NCI-H2081 treated with DMSO at 0.1 percent for 48 hours (cell line): Measurements from ENCODE around the gene EEF1AKMT2.
"Not testable (repeated sequence)": the region's sequence is repeated elsewhere in the genome, so short reads cannot be mapped to it uniquely, and the experiment has no call there.

Experiments used
- DNase-seq: peaks from one replicate; lab custom pipeline; 2025; lab: John Stamatoyannopoulos, UW

Gene EEF1AKMT2

DNA sequence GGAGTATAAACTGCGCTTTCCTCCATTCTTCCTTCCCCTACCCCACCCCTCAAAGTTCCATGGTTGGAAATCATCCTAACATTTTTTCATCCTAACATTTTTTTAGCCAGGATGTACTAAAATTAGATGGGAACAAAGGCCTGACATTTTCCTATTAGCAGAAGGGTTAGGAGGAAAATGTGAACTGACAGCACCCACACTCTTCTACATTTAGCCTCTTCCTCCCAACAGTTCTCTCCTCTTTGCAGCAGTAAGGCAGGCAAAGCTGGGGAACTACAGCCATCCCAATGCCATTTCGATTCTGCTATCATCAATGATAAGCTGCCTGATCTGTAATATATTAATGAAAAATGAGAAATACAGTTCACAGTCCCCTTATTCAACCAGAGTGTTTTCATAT is 36.1 kb downstream of the EEF1AKMT2 start:
- DNase-seq, result no peak

DNA sequence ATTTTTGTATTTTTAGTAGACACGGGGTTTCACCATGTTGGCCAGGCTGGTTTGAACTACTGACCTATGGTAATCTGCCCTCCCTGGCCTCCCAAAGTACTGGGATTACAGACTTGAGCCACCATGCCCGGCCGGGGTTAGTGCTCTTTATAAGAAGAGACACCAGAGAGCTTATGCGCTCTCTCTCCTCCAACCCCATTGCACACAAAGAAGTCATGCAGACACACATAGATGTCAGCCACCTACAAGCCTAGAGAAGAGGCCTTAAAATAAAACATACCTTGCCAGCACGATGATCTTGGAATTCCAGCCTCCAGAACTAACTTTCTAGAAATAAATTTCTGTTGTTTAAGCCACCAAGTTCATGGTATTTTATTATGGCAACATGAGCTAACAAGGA is 37.5 kb downstream of the EEF1AKMT2 start:
- no peak for DNase-seq

DNA sequence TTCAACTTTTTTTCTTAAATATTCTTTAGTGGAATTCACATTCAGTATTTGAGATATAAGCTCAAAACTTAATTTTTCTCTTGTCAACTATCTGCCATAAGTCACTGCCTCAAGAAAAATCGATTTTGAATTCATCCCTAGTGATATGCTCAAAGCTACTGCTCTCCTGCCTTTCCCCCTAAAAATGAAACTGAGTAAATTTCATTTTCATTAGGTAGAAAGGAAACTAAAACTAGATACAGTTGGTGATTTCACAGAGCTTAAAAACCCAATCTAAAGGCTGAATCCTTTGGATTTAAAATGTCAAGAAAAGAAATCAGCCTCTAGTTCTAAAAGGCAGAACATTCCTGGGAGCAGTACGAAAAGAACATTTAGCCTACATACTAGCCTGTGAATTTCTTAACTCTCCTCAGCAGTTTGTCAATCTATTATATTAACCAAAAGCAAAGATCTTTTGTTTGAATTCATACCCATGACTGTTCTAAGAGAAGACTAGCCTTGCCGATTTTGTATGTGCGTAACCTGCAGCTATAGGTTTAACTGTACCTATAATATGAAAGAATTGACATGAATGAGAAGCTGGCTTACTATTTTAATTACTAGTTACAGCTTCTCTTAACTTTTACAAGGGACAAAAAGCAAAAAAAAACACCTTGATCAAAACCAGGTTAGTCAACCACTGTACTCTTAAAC is 42.6 kb downstream of the EEF1AKMT2 start:
- DNase-seq, result no peak

DNA sequence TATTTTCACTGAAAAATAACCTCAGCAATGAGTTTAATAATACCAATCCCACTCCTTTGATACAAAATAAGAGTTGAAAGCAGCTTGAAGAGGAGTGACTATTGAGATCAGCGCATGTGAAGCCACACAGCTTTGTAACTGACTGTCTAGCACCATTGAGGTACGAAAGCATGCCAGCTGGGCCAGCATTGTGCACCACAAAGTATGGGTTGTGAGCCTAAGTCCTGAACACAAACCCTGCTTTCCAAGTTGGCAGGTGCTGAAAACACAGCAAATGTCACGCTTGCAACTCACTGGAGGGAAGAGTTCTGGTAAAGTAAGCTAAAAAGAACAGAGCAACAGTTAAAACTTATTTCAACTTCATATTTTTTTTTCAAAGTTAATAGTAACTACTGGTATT is 43.5 kb downstream of the EEF1AKMT2 start:
- no peak for DNase-seq

DNA sequence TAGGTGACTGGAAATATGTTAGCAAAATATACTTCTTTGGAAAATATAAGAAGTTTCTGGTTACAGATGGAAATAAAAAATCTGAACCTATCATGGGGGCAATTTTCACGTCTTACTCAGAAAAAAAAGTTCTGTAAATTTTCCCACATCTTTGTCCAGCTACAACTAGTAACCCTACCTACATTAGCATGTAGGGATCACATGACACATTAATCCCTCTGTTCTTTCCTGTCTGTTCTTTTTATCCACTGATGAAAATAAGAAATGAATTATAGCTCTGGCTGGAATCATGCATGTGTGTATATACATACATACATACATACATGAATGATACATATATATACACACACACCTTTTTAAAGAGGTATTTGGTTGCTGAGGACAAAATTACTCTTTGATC is 43.9 kb downstream of the EEF1AKMT2 start:
- no peak for DNase-seq

DNA sequence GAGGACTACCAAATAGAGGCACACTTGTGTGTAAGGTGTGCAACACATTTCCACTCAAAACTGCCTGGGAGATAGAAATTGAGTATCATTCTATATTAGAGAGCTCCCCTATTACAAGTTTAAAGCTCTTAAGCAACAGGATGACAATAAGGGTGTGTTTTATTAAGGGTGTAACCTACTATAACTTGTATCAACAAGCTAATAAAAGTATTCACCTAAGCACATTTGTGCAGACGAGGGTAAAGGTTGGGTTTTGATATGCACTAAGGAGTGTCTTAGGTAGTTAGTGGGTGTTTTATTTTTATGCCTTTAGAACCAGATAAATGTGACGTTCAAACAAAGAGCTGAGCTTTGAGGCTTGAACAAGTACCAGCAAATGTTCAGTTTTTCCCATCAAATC is 44.7 kb downstream of the EEF1AKMT2 start:
- DNase-seq, result no peak

DNA sequence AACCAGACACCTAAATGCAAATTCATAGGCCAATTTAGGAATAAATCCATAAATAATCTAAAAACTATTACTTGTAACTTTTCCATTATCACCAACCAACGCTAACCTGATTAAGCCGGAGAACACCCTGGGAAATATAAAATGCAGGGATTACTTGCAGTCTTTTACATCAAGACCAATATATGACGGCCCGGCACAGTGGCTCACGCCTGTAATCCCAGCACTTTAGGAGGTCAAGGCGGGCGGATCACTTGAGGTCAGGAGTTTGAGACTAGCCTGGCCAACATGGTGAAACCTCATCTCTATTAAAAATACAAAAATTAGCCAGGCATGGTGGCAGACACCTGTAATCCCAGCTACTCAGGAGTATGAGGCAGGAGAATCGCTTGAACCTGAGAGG is 45.2 kb downstream of the EEF1AKMT2 start:
- DNase-seq, result not testable (repeated sequence)

DNA sequence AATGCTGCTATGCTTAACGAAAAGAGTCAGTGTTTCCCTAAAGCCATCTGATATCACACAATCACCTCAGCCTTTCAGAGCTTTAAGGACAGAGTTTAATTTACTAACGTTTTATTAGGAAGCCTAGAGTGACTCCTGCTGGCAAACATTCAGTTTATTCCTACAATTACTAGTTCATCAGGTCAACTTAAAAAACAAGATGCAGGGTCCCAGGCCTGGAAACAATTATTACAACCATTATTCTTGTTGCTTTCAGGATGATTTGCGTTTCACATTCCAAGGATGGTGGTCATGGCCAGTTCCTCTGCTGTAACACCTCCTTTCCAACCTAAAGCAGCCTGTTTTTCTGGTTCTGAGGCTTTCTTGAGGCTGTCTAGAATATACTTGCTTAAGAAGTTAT is 46.0 kb downstream of the EEF1AKMT2 start:
- no peak for DNase-seq

DNA sequence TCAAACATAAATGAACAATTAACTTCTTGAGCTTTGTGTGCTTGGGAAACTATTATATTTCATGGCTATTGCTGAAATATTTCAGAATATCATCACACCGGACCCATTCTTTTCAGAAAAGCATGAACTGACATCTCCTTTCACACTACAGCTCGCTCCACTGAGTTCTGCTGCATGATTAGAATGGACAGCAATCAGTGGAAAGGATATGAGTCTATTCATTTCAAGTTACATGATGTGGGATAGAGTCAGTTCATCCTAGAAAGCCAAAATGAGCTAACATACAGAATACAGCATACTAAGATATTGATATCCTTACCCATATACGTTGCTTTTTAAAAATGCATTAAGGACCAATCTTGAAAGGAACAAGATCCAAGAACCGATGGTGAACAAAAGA is 46.4 kb downstream of the EEF1AKMT2 start:
- no peak for DNase-seq

DNA sequence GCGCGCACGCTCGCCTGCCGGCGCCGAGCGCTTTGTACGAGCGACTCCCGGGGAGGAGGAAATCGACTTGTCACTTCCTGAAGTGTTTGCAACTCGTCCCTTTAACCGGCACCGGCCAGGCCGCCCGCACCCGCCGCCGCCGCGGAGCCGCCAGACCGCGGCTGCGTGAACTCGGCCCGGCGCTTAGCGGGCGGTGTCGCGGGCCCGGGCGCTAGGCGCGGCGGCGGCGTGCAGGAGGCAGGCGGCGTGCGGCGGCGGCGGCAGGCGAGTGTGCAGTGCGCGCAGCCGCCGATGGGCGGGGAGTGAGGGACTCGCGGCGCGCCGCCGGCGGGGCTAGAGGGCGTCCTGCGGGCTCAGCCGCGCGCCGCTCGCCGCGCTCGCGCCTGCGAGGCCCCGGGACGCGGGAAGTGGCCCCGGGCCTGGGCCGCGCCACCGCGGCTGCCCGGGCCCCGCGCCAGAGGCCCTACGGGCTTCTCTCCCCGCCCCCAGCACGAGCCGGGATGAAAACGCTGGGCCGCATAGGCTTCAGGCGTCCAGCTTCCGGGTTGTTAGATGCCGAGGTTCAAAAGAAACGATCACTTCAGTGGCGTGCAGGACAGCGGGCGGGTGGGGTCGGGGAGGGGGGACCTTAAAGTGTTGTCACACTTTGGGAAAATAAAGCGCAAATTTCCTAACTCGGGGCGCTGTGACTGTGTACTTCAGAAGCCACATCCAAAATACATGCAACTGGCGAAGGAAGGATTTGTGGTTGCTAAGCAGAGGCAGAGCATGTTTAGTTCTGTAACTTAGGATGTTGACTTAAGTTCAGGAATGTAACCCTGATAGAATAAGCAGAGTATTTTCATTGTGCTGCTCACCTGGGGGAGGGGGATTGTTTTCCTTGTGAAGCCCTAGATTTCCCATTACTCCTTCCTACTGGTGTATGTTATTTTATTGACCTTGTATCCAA is 47.3 kb downstream of the EEF1AKMT2 start, which contains the start of gene FAM53B:
Gene FAM53B (minus strand): TSS at position 277 of the 949 bp plus-strand sequence. CDS start 37,665 bp downstream, outside the sequence.
- DNase-seq, result no peak

DNA sequence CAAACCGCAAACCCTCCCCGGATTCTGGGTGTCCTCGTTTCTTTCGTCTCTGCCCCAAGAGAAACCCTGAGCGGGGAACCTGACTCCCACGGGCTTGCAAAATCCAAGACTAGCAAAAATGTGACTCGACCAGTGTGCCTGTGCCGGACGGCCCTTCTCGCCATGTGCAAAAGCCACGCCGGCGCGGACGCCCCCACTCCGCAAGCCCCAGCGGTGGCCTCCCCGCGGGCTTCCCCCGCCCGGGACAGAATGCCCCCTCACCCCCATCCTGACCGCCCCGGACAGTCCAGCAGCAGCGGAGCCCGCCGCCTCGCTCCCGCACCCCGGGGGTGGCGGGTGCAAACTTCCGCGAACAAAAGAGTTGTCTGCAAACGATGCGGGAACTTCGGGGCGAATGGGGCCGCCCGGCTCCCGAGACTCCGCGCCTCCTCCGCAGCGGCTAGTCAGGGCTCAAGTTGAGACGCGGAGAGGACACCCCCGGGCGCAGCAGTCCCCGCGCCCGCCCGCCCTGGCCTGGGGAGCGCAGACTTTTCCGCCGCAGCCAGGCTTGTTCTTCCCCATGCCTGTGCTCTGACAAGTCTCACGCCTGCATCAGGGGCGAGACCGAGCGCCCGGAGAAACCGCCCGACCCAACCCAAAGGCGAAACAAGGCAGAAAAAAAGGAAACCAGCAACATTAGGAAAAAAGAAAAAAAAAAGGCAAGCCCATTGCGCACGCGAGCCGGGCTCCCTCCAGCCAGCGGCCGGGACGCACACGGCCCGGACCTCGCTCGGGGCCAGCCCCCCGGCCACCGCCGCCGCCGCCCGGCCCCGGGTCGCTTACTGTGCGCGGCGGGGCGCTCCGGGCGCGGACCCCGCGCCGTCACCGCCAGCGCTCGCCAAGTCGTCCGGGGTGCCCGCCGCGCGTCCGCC is 48.2 kb downstream of the EEF1AKMT2 start:
- no peak for DNase-seq

DNA sequence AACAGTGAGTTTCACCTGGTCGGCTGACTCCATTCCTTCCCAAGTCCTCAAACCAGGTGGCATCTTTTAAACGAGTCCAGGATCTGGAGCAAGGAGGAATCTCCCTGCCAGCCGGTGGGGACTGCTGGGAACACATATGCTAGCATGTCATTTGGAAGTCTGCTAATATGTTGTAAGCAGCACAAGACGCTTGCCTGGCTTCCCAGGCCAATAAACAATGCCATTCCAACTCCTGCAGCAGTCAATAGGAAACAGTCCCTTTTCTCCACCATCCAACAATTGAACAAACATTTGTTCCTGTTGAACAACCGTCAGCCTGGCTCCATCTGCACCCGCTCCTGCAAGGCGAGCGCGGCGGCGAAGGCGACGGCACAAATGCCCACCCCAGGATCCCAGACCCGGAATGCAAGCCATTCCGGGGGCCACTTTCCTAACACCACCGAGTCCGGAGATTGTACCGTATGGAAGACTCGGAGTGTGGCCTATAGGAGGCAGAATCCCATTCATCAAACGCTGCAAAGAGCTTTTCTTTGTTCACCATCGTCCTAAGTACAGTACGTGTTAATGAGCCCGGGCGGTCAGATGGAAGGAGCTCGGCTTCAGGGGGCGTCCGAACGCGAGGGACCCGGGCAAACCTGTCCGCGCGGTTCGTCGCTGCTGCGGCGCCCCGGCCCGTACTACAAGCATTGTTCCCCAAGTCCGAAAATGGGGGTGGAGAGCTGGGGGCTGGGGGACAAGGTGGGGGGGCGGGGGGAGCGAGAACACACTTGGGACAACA is 49.1 kb downstream of the EEF1AKMT2 start:
- no peak for DNase-seq

DNA sequence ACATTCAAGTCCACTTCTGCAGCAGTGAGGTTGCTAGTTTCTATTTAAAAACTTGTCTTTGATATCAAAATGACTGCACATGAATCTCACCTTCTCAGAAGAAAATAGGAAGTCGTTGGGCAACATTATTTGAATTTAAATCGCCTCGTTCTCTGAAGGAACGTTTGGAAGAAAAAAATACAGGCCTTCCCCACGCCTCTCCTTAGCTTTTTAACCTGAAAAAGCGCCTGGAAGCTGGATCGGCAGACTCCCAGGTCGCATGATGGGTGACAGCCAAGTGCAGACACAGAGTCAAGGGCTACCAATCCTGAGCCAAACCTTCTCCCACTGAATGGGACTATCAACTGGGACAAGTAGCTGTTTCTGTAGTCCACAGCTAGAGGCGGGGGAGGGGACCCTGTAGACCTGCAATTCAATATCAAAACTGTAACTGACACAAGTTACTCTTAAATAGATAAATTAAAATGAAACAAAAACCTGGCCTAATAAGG is 49.7 kb downstream of the EEF1AKMT2 start:
- no peak for DNase-seq

DNA sequence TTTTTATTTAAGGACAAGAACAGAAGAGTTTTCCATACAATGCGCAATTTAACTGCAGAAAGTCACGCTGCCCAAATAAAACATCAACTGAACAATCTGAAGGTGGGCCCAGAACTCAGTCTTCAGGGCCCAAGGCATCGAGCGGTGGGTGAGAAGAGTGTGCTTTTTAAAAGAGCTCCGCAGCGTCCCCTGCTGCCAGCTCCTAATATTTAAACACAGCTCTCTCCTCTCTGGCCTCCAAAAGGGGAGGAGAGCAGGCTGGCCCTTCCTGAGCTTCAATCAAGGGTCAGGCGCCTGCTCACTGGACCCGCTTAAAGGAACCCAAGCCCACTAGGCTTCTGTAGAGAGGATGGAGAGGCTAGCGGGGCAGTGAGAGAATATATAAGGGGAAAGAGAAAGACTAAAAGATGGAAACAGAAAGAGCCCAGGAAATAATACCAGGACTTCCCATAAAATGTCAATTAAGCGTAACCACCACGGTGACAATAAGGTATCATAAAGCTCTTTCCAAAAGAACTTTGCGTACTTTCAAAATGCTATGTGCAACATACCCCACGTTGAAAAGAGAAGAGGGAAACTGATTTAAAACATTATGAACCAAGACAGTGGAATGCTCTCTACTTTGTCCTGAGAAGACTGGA is 50.3 kb downstream of the EEF1AKMT2 start:
- peak; percentile 19 for DNase-seq

DNA sequence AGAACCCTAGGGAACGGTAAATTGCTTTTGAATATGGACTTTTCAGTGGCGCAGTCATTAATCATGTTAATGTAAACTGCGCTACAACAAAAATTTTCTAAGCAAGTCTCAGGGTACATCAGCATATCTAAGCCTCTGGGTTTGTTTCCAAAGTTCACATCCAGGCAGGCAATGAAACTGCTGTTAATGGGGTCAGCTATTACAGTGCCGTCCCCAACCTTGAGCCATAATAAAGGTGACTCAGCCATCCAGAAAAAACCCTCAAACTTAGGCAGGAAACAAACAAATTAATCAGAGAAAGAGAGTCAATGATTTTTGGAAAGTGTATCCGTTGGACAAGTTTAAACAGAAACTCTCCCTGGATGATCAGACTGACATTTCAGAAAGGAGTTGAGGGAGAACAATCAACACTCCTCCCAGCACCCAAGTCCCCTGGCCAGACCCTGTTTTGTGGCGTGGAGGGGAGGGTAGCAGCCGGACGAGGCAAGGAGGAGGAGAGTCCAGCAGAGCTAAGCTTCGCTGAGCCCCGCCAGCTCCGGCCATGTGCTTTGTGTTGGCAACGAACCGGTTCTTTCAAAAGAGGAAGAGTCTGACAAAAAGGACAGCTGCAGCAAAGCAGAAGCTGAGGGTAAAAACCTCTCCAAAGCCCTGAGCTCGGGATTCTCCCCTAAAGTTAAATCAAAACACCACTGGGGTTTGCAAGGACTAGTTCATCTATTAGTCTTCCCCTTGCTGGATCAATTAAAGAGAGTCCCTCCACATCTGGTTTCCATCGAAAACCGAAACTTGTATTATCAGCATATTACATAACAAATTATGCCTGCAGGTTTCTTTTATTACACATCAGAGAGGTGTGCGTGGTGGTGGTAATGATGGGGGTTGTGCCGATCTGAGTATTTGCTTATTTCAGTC is 51.1 kb downstream of the EEF1AKMT2 start:
- DNase-seq, result no peak

DNA sequence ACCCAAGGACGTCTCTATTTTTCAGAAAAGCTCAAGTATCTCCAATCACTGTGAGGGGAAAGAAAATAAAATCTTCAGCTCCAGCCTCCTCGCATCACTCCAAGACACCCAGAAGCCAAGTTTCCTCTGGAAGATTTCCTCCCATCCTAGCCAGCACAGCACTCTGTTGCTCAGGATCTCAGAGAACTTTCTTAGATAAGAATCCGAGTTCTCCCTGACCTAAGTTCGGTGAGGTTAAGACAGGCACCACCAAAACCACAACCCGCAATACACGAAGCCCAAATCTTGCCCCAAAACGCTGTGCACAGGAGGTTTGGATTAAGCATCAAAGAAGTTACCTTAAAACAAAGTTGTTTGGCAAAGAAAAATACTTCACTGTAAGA is 51.7 kb downstream of the EEF1AKMT2 start:
- DNase-seq, result no peak

DNA sequence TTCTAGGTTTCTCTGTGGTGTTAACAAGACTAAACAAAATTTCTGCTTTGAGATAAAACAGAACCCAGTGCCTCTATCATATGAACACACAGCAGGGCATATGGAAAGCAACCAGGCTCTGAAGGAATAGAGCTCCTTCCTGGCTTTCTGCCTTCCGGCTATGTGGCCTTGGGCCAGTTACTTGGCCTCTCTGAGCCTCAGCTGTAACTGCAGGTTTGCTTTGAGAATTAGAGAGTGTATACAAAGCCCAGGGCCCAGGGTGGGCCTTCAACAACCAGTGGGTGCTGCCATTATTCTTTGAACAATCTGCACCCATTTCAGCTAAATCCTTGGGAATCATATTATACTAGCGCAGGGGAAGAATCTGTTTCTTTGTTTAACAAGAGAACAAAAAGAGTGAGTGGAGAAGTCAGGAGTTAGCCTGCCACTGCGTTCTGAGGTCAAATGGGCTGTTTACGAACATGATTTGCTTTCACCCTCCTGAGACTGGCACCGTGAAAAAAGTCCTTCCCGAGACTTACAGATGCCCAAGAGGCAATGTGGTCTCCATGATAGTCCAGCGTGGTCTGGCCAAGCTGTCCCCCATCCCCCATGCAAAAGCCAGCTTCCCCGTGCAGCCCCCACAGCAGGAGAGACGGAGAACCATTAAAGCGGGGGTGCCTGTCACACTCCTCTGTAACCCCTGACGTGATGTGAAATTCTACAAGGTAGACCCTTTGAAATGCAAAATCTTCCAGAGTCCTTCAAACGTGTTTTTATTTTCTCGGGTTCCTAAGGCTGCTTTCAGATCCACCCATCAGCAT is 52.4 kb downstream of the EEF1AKMT2 start:
- no peak for DNase-seq

DNA sequence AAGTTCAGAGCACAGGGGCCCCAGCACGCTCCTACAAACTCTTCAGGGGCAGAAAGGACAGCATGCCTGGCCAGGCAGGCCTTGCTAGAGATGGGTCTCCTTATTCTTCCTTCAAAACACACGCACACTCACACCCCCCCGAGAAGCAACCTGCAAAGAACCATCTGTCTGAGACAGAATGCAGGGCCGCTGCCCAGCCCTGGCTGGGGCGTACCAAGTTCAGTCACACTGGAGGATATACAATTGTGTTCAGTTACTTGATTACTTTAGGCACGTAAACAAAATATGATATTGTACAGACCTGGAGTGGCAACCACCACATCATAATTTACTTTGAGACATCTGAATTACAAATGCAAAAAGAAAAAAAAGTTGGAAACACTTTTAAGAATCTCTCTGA is 53.2 kb downstream of the EEF1AKMT2 start:
- no peak for DNase-seq

DNA sequence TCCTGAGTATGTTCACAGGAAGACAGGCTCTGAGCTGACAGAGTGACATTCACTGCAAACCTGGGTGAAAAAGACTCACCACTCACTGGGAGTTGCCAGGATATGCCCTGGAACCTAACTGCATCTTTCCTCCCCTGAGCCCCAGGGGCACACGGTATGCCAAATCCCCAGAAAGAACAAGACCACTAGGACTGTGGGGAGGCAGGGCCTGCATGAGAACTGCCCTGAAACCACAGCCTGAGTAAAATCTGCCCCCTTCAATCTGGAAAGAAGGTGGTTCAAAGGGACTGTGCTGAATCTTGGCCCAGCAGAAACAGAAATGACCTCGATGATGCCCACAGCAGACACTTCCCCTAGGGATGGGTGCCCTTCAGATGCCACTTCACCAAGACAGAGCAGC is 54.0 kb downstream of the EEF1AKMT2 start:
- no peak for DNase-seq
